Astrocyte of the cerebellum (primary cell): ENCODE measurements around the gene NOL4L.

ENCODE experiments used
- DNase-seq: peaks from one replicate; pipeline ENCODE4 v3.0.0-alpha.2; 2011; ENCODE audit warnings: low read depth
- H3K4me3 ChIP-seq: 2 replicates; pipeline ENCODE4 v1.5.1; 2011; ENCODE audit warnings: mild to moderate bottlenecking, low read depth, low read length, moderate library complexity
- CTCF ChIP-seq: IDR thresholded peaks from 2 replicates; pipeline ENCODE4 v1.5.1; 2012; ENCODE audit warnings: low read length, low read depth, moderate library complexity, mild to moderate bottlenecking; ENCODE audit errors: missing control alignments
- in situ Hi-C: cut with HindIII; loops from 2 replicates; pipeline ENCODE4 v1.10.0; 2017; ENCODE audit warnings: low sequenced_read_pairs

The NOL4L gene

GRCh38 chr20:32480371-32481241 is 104.5 kb downstream of the NOL4L start:
- peak overlapping the region; percentile 71 for H3K4me3 ChIP-seq

GRCh38 chr20:32479697-32480171 is 105.4 kb downstream of the NOL4L start:
- no peak for DNase-seq
- H3K4me3 ChIP-seq = no peak overlapping the region
- in situ Hi-C loops = no loop called here
- TF ChIP-seq CTCF = no peak

More at GRCh38 chr20:32480371-32481241, 104.5 kb downstream of the NOL4L start:
- in situ Hi-C loops = no loop called here
- DNase-seq = no peak
- TF ChIP-seq CTCF = no peak

GRCh38 chr20:32479012-32479411 is 106.1 kb downstream of the NOL4L start:
- DNase-seq = no peak
- no peak overlapping the region for H3K4me3 ChIP-seq
- in situ Hi-C loops = no loop called here
- TF ChIP-seq CTCF = no peak

- TF ChIP-seq CTCF = no peak
- H3K4me3 ChIP-seq = no peak overlapping the region
- DNase-seq = no peak
- in situ Hi-C loops = no loop called here
These were observed 106.6 kb downstream of the NOL4L start for GRCh38 chr20:32478576-32478975.

GRCh38 chr20:32477594-32478512 is 107.3 kb downstream of the NOL4L start:
- in situ Hi-C loops = no loop called here
- no peak overlapping the region for H3K4me3 ChIP-seq
- no peak for TF ChIP-seq CTCF
- no peak for DNase-seq
